H1 (cell line): ENCODE data around the gene REXO5. TPM values are rescaled to one million over a fixed set of nuclear protein-coding genes. Genes with fewer than 3 reads are reported as not detected.

Experiments used
- BCL11A ChIP-seq, 2 experiments: IDR thresholded peaks; one replicate each; pipeline ENCODE4 v1.6.1; 2011; ENCODE audit warnings: low read depth in 2 of 2, low read length in 2 of 2, mild to moderate bottlenecking in 2 of 2
- CREB1 ChIP-seq: IDR thresholded peaks from 2 replicates; pipeline ENCODE4 v1.6.1; 2012; ENCODE audit warnings: inconsistent platforms
- MAX ChIP-seq: IDR thresholded peaks from 2 replicates; pipeline ENCODE4 v1.6.1; 2012; ENCODE audit warnings: inconsistent platforms
- POLR2AphosphoS5 ChIP-seq: IDR thresholded peaks from 2 replicates; pipeline ENCODE4 v1.6.1; 2011; ENCODE audit warnings: low read depth, low read length
- SIX5 ChIP-seq: IDR thresholded peaks from 2 replicates; pipeline ENCODE4 v1.6.1; 2011; ENCODE audit warnings: mild to moderate bottlenecking, low read depth, low read length
- polyA plus RNA-seq, 7 experiments: library from polyadenylated mRNA; depleted of rRNA in 3 of 7; stranded (reverse) in 5 of 7; unstranded in 2 of 7; fragments of >200 nt in 5 of 7; fragments of 200-250 nt in 2 of 7; gene quantifications; 1 replicate in 5 of 7; 2 replicates in 1 of 7; 4 replicates in 1 of 7; pipeline versions ENCODE4 v1.2.1 to v1.2.3, GENCODE V29; 2011 to 2013; ENCODE audit warnings: missing spikeins in 2 of 7, mixed read lengths in 2 of 7
- total RNA-seq: library from RNA; stranded (reverse); fragmentation: NEBNext Ultra II Directional; extraction: Animal tissue kit (Norgen Biotek cat#: 25700); gene quantifications from 2 replicates; pipeline ENCODE4 v1.2.1, GENCODE V29; 2021

The REXO5 gene
- total and polyA plus RNA-seq, 2 of the 8 experiments (the other 6 are each of a cell fraction or from before 2014, with no cell fraction given): 2.4 to 8.9 TPM

GRCh38 chr16:20781697-20782096 lies 24.6 kb upstream of the REXO5 start (continued):
- no peak for TF ChIP-seq SIX5
- no peak for TF ChIP-seq POLR2AphosphoS5
- TF ChIP-seq BCL11A (IDR thresholded peaks at IDR 0.05; ENCODE audit: low read depth in 2 of 2, low read length in 2 of 2): no peak
- TF ChIP-seq CREB1: no peak
- no peak for TF ChIP-seq MAX
